Medulla oblongata (tissue), 1 donor: ENCODE measurements around the gene CRCP.
"Not testable (repeated sequence)": the region's sequence is repeated elsewhere in the genome, so short reads cannot be mapped to it uniquely, and the experiment has no call there.

ENCODE experiments used
- DNase-seq: peaks from one replicate; pipeline ENCODE4 v3.0.0-alpha.2; 2015; ENCODE audit errors: extremely low spot score

CRCP gene

GRCh38 chr7:66114743-66115649 is at the start of gene CRCP:
CRCP (plus strand) TSS chr7:66114847; CDS start chr7:66114963, 116 bp downstream.
- DNase-seq = peak; percentile 78

GRCh38 chr7:66069732-66070131 is 44.9 kb upstream of the CRCP start:
- DNase-seq = no peak

GRCh38 chr7:66070222-66070621 is 44.4 kb upstream of the CRCP start:
- no peak for DNase-seq

GRCh38 chr7:66072208-66072607 is 42.4 kb upstream of the CRCP start:
- not testable (repeated sequence) for DNase-seq

- DNase-seq = peak; percentile 97
These were observed 38.8 kb upstream of the CRCP start, which contains the start of gene ASL for GRCh38 chr7:66075590-66076461. ASL (plus strand) TSS chr7:66075819; CDS start chr7:66076082, 263 bp downstream.

- no peak for DNase-seq
These were observed 38.0 kb upstream of the CRCP start for GRCh38 chr7:66076462-66077329.

GRCh38 chr7:66078067-66078466 is 36.6 kb upstream of the CRCP start:
- no peak for DNase-seq

GRCh38 chr7:66082083-66082482 is 32.6 kb upstream of the CRCP start:
- no peak for DNase-seq

- no peak for DNase-seq
These were observed 31.7 kb upstream of the CRCP start for GRCh38 chr7:66082886-66083415.

- no peak for DNase-seq
These were observed 31.0 kb upstream of the CRCP start for GRCh38 chr7:66083677-66084076.

- no peak for DNase-seq
These were observed 25.5 kb upstream of the CRCP start for GRCh38 chr7:66088861-66089838.

- DNase-seq = no peak
These were observed 22.0 kb upstream of the CRCP start for GRCh38 chr7:66092654-66093053.

GRCh38 chr7:66095010-66095409 is 19.6 kb upstream of the CRCP start:
- no peak for DNase-seq

GRCh38 chr7:66099232-66099550 is 15.5 kb upstream of the CRCP start:
- no peak for DNase-seq

GRCh38 chr7:66099551-66100407 is 14.9 kb upstream of the CRCP start:
- peak; percentile 39 for DNase-seq

- no peak for DNase-seq
These were observed 14.1 kb upstream of the CRCP start for GRCh38 chr7:66100408-66101050.

- not testable (repeated sequence) for DNase-seq
These were observed 12.5 kb upstream of the CRCP start for GRCh38 chr7:66102168-66102567.

GRCh38 chr7:66103994-66104393 is 10.7 kb upstream of the CRCP start:
- not testable (repeated sequence) for DNase-seq
